Central memory CD8-positive, alpha-beta T cell (primary cell): ENCODE measurements around the gene DYSF.
A peak's percentile ranks its signal among the peaks of the same experiment; 100 is the strongest.

Source experiments
- ATAC-seq: fragments of 150-1000 bp; cut with Tn5 transposase; replicated peaks from 2 replicates; pipeline ENCODE4 v1.10.0; 2022; ENCODE audit warnings: mild to moderate bottlenecking, moderate FRiP score, moderate number of reproducible peaks; ENCODE audit not compliant: poor library complexity, severe bottlenecking; ENCODE audit errors: extremely low read depth
- DNase-seq, 2 donors: peaks; one replicate each; pipeline ENCODE4 v3.0.0; 2021; ENCODE audit warnings: low spot score in 2 of 2
- H3K27ac Mint-ChIP-seq: one replicate; pipeline ENCODE4 v1.8.0; 2022; ENCODE audit warnings: low read depth, mild to moderate bottlenecking, moderate library complexity, mixed read lengths
- H3K27me3 Mint-ChIP-seq: one replicate; pipeline ENCODE4 v1.8.0; 2022; ENCODE audit warnings: mixed read lengths
- H3K36me3 Mint-ChIP-seq: one replicate; pipeline ENCODE4 v1.8.0; 2022; ENCODE audit warnings: mild to moderate bottlenecking, moderate library complexity, mixed read lengths; ENCODE audit not compliant: insufficient read depth
- H3K4me1 Mint-ChIP-seq: one replicate; pipeline ENCODE4 v1.8.0; 2022; ENCODE audit warnings: mixed read lengths
- H3K4me3 Mint-ChIP-seq: one replicate; pipeline ENCODE4 v1.8.0; 2022; ENCODE audit warnings: mild to moderate bottlenecking, moderate library complexity, mixed read lengths
- H3K9me3 Mint-ChIP-seq: one replicate; pipeline ENCODE4 v1.8.0; 2022; ENCODE audit warnings: mixed read lengths

The DYSF gene

DNA sequence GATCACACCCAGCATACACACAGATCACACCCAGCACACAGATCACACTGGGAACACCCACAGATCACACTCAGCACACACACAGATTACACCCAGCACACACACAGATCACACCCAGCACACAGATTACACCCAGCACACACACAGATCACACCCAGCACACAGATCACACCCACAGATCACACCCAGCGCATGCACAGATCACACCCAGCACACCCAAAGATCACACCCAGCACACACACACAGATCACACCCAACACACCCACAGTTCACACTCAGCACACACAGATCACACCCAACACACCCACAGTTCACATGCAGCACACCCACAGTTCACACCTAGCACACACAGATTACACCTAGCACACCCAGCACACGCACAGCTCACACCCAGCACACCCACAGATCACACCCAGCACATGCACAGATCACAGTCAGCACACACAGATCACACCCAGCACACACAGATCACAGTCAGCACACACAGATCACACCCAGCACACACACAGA lies 117.6 kb downstream of the DYSF start:
- H3K9me3 Mint-ChIP-seq = no peaks in the 10 kb centered on the region
- no peak for DNase-seq
- H3K4me1 Mint-ChIP-seq = no peaks in the 10 kb centered on the region
- no peaks in the 10 kb centered on the region for H3K27me3 Mint-ChIP-seq
- H3K36me3 Mint-ChIP-seq = no peaks in the 10 kb centered on the region
- H3K4me3 Mint-ChIP-seq = no peak overlapping the region
- H3K27ac Mint-ChIP-seq = no peak overlapping the region
- no peak for ATAC-seq

DNA sequence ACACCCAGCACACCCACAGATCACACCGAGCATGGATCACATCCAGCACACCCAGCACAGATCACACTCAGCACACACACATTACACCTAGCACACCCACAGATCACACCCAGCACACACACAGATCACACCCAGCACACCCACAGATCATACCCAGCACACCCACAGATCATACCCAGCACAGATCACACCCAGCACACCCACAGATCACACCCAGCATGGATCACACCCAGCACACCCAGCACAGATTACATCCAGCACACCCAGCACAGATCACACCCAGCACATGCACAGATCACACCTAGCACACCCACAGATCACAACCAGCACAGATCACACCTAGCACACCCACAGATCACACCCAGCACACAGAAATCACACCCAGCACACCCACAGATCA lies 118.6 kb downstream of the DYSF start:
- H3K4me3 Mint-ChIP-seq = no peak overlapping the region
- H3K9me3 Mint-ChIP-seq = no peaks in the 10 kb centered on the region
- no peaks in the 10 kb centered on the region for H3K27me3 Mint-ChIP-seq
- no peaks in the 10 kb centered on the region for H3K4me1 Mint-ChIP-seq
- H3K36me3 Mint-ChIP-seq = no peaks in the 10 kb centered on the region
- ATAC-seq (no peak), DNase-seq (no peak)
- H3K27ac Mint-ChIP-seq = no peak overlapping the region

DNA sequence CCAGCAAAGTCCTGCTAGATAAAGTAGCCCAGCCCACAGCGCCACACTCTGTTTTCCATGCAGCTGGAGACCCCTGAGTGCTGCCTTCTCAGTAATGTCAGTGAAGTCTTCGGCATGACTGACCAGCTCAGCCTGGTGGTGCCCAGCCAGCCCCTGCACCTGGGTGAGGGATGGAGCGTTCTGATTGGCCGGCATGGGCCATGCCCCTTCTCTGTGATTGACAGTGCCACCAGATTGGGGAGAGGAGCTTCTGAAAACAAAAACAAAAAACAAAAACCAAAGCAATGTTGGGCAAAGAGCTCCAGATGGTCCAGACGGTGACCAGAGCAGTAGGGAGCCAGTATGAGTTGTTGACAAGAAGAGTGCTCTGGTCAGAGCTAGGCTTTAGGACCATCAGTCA lies 122.6 kb downstream of the DYSF start:
- H3K4me1 Mint-ChIP-seq = no peaks in the 10 kb centered on the region
- no peak overlapping the region for H3K27ac Mint-ChIP-seq
- no peaks in the 10 kb centered on the region for H3K27me3 Mint-ChIP-seq
- H3K36me3 Mint-ChIP-seq = no peaks in the 10 kb centered on the region
- ATAC-seq (no peak), DNase-seq (no peak)
- no peaks in the 10 kb centered on the region for H3K9me3 Mint-ChIP-seq
- no peak overlapping the region for H3K4me3 Mint-ChIP-seq

DNA sequence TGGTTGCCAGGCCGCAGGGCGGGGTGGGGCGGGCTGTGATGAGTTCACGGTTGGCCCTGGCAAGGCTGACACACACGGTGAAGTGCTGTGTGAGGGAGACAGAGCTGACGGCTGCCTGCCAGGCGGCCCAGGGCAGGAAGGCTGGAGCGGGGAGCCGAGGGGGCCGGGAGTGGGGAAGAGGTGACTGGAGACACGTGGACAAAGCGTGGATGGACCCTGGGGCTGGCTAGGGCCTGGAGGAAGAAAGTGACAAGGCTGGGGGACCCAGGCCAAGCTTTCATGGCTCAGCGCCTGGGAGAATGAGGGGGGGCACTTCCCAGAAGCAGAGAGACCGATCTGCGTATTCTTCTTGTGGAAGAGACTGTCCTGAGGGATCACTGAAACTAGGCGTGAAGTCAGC lies 123.2 kb downstream of the DYSF start:
- Mint-ChIP-seq H3K27me3 (no peaks in the 10 kb centered on the region), H3K9me3 (no peaks in the 10 kb centered on the region), H3K27ac (no peak overlapping the region), H3K4me1 (no peaks in the 10 kb centered on the region), H3K36me3 (no peaks in the 10 kb centered on the region), H3K4me3 (no peak overlapping the region)
- ATAC-seq (no peak), DNase-seq (no peak)

DNA sequence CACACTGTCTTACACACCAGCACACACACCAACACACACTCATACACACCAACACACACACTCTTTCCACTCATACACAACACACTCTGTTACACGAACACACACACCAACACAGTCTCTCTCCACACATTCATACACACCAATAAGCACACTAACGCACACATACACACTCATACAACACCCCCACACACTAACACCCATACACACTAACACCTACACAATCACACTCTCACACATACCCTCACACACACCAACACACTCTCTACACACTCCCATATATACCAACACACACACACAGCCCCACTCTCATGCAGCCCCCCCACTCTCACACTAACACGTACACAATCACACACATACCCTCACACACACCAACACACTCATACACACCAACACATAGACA lies 123.8 kb downstream of the DYSF start:
- no peaks in the 10 kb centered on the region for H3K4me1 Mint-ChIP-seq
- H3K4me3 Mint-ChIP-seq = no peak overlapping the region
- DNase-seq (no peak), ATAC-seq (no peak)
- H3K27ac Mint-ChIP-seq = no peak overlapping the region
- H3K9me3 Mint-ChIP-seq = no peaks in the 10 kb centered on the region
- H3K27me3 Mint-ChIP-seq = no peaks in the 10 kb centered on the region
- no peaks in the 10 kb centered on the region for H3K36me3 Mint-ChIP-seq

DNA sequence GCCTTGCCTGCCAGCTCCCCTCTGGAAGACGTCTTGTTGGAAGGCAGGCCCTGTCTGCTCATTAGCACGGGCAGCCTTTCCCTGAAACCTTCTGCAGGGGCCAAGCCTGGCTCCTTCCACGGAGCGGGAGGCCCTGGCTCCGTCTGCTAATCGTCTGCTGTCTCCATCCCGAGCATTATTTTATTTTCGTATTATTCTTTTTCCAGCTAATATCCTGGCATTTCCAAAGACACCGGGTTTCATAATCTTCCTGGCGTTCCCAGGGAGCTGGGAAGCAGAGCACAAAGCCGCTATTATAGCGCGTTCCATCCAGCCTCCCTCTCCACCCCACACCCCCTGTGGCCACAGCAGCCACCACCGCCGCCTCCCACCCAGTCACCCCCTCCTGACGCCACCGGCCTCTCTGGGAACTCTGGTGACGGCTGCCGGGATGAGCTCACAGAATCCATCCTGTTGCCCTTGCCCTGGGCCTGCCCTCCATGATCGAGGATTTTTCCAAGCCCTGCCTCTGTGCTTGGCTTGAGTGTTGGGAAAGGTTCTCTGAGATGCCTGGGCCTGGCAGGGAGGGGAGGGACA lies 125.5 kb downstream of the DYSF start:
- no peak overlapping the region for H3K4me3 Mint-ChIP-seq
- no peaks in the 10 kb centered on the region for H3K9me3 Mint-ChIP-seq
- no peak for ATAC-seq
- no peak overlapping the region for H3K27ac Mint-ChIP-seq
- no peaks in the 10 kb centered on the region for H3K4me1 Mint-ChIP-seq
- DNase-seq = no peak
- no peaks in the 10 kb centered on the region for H3K27me3 Mint-ChIP-seq
- H3K36me3 Mint-ChIP-seq = no peaks in the 10 kb centered on the region

DNA sequence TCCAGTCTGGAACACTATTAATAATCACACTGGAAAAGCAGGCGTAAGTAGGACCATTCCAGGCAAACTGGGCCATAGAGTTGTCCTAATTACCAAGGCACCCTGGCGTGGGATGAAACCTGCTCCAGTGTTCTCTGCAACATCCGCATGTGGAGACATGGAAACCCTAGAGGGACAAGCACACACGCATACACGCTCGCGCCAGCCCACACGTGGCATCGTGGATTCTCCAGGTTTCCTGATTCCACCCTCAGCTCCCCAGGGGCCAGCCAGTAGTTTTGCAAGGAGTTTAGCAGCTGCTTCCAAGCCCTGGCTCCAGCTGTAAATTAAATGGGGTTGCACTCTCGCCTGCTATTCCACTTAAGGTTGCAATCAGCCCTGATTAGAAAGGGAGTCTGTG lies 127.7 kb downstream of the DYSF start:
- ATAC-seq (no peak), DNase-seq (no peak)
- H3K36me3 Mint-ChIP-seq = peaks cover 2% of the 10 kb centered on the region
- no peaks in the 10 kb centered on the region for H3K4me1 Mint-ChIP-seq
- no peak overlapping the region for H3K27ac Mint-ChIP-seq
- no peak overlapping the region for H3K4me3 Mint-ChIP-seq
- no peaks in the 10 kb centered on the region for H3K27me3 Mint-ChIP-seq
- no peaks in the 10 kb centered on the region for H3K9me3 Mint-ChIP-seq

DNA sequence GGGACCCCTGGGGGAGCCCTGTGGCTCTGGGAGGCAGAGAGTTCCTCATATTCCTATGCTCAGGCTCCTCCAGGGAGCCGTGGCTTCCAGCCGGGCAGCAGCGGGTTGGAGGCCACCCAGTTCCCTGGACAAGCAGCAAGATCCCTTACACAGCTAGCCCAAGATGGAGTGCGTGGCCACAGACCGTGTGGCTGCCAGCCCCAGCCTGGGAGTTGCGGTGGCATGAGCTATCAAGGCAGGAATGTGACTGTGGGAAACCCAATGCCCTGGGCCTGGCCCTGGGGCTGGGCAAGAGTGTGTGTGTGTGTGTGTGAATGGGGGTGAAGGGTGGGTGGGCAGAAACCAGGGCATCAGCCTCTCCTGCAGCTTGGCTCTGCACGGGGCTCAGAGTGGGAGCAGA lies 130.5 kb downstream of the DYSF start:
- peaks cover 2% of the 10 kb centered on the region for H3K36me3 Mint-ChIP-seq
- DNase-seq (no peak), ATAC-seq (no peak)
- H3K9me3 Mint-ChIP-seq = no peaks in the 10 kb centered on the region
- H3K4me1 Mint-ChIP-seq = no peaks in the 10 kb centered on the region
- H3K27me3 Mint-ChIP-seq = peaks cover 9% of the 10 kb centered on the region
- no peak overlapping the region for H3K4me3 Mint-ChIP-seq
- no peak overlapping the region for H3K27ac Mint-ChIP-seq

DNA sequence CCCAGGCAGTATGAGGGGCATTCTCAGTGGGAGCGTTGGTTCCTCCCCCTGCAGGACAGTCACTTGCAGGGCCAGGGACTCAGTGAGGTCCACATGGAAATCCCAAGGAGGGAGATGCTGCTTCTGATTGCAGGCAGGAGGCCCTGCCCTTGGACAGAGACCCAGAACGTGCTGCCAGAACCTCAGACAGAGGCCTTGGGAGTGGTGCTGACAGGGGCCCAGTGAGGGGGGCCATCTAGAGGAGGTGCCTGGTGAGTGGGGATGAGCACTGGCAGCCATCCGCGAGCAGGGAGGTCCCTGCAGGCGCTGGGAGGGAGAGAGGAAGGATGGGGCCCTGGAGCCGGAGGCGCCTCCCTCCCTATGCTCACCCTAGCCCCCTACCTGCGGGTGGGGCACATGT lies 133.1 kb downstream of the DYSF start:
- H3K27ac Mint-ChIP-seq = no peak overlapping the region
- H3K4me3 Mint-ChIP-seq = no peak overlapping the region
- DNase-seq (no peak), ATAC-seq (no peak)
- H3K36me3 Mint-ChIP-seq = peaks cover 2% of the 10 kb centered on the region
- H3K27me3 Mint-ChIP-seq = peaks cover 9% of the 10 kb centered on the region
- no peaks in the 10 kb centered on the region for H3K9me3 Mint-ChIP-seq
- H3K4me1 Mint-ChIP-seq = no peaks in the 10 kb centered on the region

DNA sequence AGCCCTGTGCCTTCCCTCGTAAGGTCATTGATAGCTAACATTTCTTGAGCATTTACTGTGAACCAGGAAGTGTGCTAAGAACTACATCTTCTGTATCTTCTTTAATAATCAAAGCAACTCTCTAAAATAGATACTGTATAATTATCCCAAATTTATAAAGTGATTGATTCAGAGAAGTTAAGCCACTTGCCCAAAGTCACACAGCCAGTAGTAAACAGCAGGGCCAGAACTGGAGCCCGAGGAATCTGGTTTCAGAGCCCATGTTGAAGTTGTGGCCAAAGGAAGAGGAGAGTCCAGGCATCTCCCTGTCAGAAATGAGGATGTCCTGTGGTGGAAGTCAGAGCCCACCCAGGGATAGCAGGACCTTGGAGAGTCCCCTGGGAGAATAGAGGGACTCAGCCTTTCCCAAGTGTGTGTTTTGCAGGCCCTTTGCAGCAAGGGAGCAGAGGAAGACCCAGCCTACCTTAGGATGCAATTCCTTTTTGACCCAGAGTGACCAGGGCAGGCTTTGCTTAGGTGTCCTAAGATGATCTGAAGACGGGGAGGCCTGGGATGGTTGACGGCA lies 134.2 kb downstream of the DYSF start:
- no peak for ATAC-seq
- no peak overlapping the region for H3K27ac Mint-ChIP-seq
- H3K36me3 Mint-ChIP-seq = peaks cover 2% of the 10 kb centered on the region
- no peak for DNase-seq
- no peaks in the 10 kb centered on the region for H3K9me3 Mint-ChIP-seq
- no peaks in the 10 kb centered on the region for H3K4me1 Mint-ChIP-seq
- no peak overlapping the region for H3K4me3 Mint-ChIP-seq
- peaks cover 9% of the 10 kb centered on the region for H3K27me3 Mint-ChIP-seq

DNA sequence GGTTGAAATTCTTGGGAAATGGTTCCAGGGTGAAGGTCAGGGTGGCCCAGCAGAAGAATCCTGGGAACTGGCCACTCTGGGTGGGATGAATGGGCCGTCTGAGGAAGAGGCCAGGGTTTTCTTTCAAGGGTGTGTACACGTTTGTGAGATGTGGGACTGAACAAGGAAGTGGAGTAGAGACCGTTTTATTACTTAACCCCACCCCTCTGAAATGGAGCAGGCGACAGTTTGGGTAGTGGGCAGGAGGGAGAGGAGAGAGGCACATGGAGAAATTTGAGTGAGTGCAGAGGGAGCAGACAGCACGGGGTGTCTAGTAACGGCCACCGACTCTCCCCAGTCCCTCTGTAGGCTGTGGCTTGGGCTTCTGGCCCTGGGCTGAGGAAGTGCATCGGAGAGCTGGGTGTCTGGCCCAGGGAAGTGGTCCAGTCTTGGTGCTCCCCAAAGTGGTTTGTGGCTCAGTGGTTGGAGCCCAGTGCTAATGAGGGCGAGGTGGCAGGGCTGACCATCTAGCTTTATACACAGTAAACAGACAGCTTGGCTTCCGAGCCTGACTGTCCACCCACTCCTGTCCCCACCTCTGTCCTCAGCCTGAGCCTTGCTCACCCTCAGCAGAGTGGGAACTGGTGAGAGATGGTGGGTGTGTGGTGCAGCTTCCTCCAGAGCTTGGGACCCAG lies 135.3 kb downstream of the DYSF start:
- Mint-ChIP-seq H3K27me3 (peaks cover 9% of the 10 kb centered on the region), H3K4me3 (no peak overlapping the region), H3K4me1 (no peaks in the 10 kb centered on the region), H3K9me3 (no peaks in the 10 kb centered on the region), H3K27ac (peak overlapping the region; percentile 8), H3K36me3 (peaks cover 2% of the 10 kb centered on the region)
- DNase-seq (no peak), ATAC-seq (no peak)

DNA sequence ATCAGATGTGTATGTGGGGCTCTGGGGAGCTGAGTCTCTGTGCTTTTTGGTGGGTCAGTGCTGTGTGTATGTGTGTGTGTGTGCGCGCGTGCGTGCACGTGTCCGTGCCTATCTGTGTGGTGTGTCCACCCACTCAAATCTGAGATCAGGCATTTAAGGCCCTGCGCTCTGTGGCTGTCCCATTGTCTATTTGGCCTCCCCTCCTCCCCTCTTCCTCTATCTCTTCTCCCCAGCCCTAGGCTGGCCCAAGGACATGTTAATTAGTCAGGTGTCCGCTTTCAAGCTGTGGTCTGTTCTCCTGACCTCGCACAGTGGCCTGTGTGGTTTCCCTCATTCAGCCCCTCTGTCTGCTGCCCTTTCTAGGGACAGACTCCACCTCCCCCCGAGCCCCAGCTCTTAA lies 136.4 kb downstream of the DYSF start:
- no peak for DNase-seq
- no peaks in the 10 kb centered on the region for H3K4me1 Mint-ChIP-seq
- ATAC-seq = no peak
- no peak overlapping the region for H3K27ac Mint-ChIP-seq
- no peak overlapping the region for H3K4me3 Mint-ChIP-seq
- peaks cover 2% of the 10 kb centered on the region for H3K36me3 Mint-ChIP-seq
- peaks cover 9% of the 10 kb centered on the region for H3K27me3 Mint-ChIP-seq
- H3K9me3 Mint-ChIP-seq = no peaks in the 10 kb centered on the region

DNA sequence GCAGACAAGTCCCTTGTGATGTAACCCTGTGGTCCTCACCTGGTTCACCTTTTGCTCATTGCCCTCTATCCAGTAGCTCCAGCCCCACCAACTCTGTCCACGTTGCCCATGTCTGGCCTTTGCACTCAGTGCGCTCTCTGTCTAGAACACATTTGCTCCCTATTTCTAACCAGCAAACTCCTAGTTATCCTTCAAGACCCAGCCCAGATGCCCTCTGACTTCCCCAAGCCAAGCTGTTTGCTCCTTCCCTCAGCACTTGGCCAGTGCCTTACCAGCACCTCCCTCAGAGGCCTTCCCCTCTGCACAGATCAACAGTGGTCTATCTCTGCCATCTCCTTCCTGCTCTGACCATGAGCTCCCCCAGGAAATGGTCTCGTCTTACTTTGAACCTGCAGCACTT lies 137.7 kb downstream of the DYSF start:
- DNase-seq (no peak), ATAC-seq (no peak)
- H3K27ac Mint-ChIP-seq = no peak overlapping the region
- H3K4me3 Mint-ChIP-seq = no peak overlapping the region
- no peaks in the 10 kb centered on the region for H3K4me1 Mint-ChIP-seq
- H3K36me3 Mint-ChIP-seq = no peaks in the 10 kb centered on the region
- H3K9me3 Mint-ChIP-seq = no peaks in the 10 kb centered on the region
- H3K27me3 Mint-ChIP-seq = peaks cover 9% of the 10 kb centered on the region
